ENCODE results near the gene ESRRA. TPM values are rescaled to one million over a fixed set of nuclear protein-coding genes. Genes with fewer than 3 reads are reported as not detected.

ESRRA gene
- total and polyA plus RNA-seq, 2 of the 8 experiments (the other 6 are each of a cell fraction or from before 2014, with no cell fraction given) = 18.2 to 37.0 TPM

- TF ChIP-seq, protein P1, sequence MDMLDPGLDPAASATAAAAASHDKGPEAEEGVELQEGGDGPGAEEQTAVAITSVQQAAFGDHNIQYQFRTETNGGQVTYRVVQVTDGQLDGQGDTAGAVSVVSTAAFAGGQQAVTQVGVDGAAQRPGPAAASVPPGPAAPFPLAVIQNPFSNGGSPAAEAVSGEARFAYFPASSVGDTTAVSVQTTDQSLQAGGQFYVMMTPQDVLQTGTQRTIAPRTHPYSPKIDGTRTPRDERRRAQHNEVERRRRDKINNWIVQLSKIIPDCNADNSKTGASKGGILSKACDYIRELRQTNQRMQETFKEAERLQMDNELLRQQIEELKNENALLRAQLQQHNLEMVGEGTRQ (IDR thresholded peaks at IDR 0.05; ENCODE audit: low read length) = no peak
Observed at GRCh38 chr11:64258946-64259532, 46.3 kb upstream of the ESRRA start (continued).
